Activated naive CD8-positive, alpha-beta T cell (primary cell): ENCODE results near the gene CCER1.

Experiments
- H3K27ac Mint-ChIP-seq: one replicate; pipeline ENCODE4 v1.8.0; 2021; ENCODE audit warnings: mixed read lengths
- H3K27me3 Mint-ChIP-seq: one replicate; pipeline ENCODE4 v1.8.0; 2021; ENCODE audit warnings: mixed read lengths
- H3K36me3 Mint-ChIP-seq: one replicate; pipeline ENCODE4 v1.8.0; 2021; ENCODE audit warnings: mixed read lengths
- H3K4me1 Mint-ChIP-seq: one replicate; pipeline ENCODE4 v1.8.0; 2021; ENCODE audit warnings: low read depth, mixed read lengths
- H3K4me3 Mint-ChIP-seq: one replicate; pipeline ENCODE4 v1.8.0; 2021; ENCODE audit warnings: mild to moderate bottlenecking, mixed read lengths
- H3K9me3 Mint-ChIP-seq: one replicate; pipeline ENCODE4 v1.8.0; 2021; ENCODE audit warnings: low read depth, mixed read lengths

CCER1 gene

GRCh38 chr12:90917431-90917830, 37.5 kb downstream of the CCER1 start:
- Mint-ChIP-seq H3K4me1 (no peaks in the 10 kb centered on the region), H3K9me3 (no peaks in the 10 kb centered on the region), H3K27me3 (peaks cover 5% of the 10 kb centered on the region), H3K4me3 (no peak overlapping the region), H3K36me3 (no peaks in the 10 kb centered on the region), H3K27ac (no peak overlapping the region)

- Mint-ChIP-seq H3K36me3 (no peaks in the 10 kb centered on the region), H3K27me3 (peaks cover 5% of the 10 kb centered on the region), H3K9me3 (no peaks in the 10 kb centered on the region), H3K4me1 (no peaks in the 10 kb centered on the region), H3K4me3 (no peak overlapping the region), H3K27ac (no peak overlapping the region)
Observed at GRCh38 chr12:90916516-90916915, 38.5 kb downstream of the CCER1 start.

GRCh38 chr12:90915353-90915752, 39.6 kb downstream of the CCER1 start:
- H3K27me3 Mint-ChIP-seq: peaks cover 5% of the 10 kb centered on the region
- no peaks in the 10 kb centered on the region for H3K9me3 Mint-ChIP-seq
- no peak overlapping the region for H3K4me3 Mint-ChIP-seq
- H3K4me1 Mint-ChIP-seq: no peaks in the 10 kb centered on the region
- H3K27ac Mint-ChIP-seq: no peak overlapping the region
- no peaks in the 10 kb centered on the region for H3K36me3 Mint-ChIP-seq

GRCh38 chr12:90910958-90911357, 44.0 kb downstream of the CCER1 start:
- Mint-ChIP-seq H3K27me3 (peaks cover 2% of the 10 kb centered on the region), H3K9me3 (no peaks in the 10 kb centered on the region), H3K36me3 (no peaks in the 10 kb centered on the region), H3K4me1 (no peaks in the 10 kb centered on the region), H3K27ac (no peak overlapping the region), H3K4me3 (no peak overlapping the region)

- Mint-ChIP-seq H3K4me1 (no peaks in the 10 kb centered on the region), H3K27ac (no peak overlapping the region), H3K4me3 (no peak overlapping the region), H3K27me3 (peaks cover 2% of the 10 kb centered on the region), H3K9me3 (no peaks in the 10 kb centered on the region), H3K36me3 (no peaks in the 10 kb centered on the region)
Observed at GRCh38 chr12:90909069-90909770, 45.8 kb downstream of the CCER1 start.

GRCh38 chr12:90908465-90908864, 46.5 kb downstream of the CCER1 start:
- Mint-ChIP-seq H3K27ac (no peak overlapping the region), H3K36me3 (no peaks in the 10 kb centered on the region), H3K4me3 (no peak overlapping the region), H3K9me3 (no peaks in the 10 kb centered on the region), H3K27me3 (peaks cover 2% of the 10 kb centered on the region), H3K4me1 (no peaks in the 10 kb centered on the region)

GRCh38 chr12:90905691-90906370, 49.1 kb downstream of the CCER1 start:
- H3K9me3 Mint-ChIP-seq: no peaks in the 10 kb centered on the region
- no peak overlapping the region for H3K4me3 Mint-ChIP-seq
- no peaks in the 10 kb centered on the region for H3K4me1 Mint-ChIP-seq
- no peaks in the 10 kb centered on the region for H3K36me3 Mint-ChIP-seq
- H3K27me3 Mint-ChIP-seq: peaks cover 3% of the 10 kb centered on the region
- H3K27ac Mint-ChIP-seq: no peak overlapping the region

GRCh38 chr12:90902596-90902995, 52.4 kb downstream of the CCER1 start:
- Mint-ChIP-seq H3K27me3 (peaks cover 3% of the 10 kb centered on the region), H3K27ac (no peak overlapping the region), H3K4me1 (no peaks in the 10 kb centered on the region), H3K9me3 (no peaks in the 10 kb centered on the region), H3K4me3 (no peak overlapping the region), H3K36me3 (no peaks in the 10 kb centered on the region)
